Endothelial cell of umbilical vein (primary cell): ENCODE data around the gene TAF10. TPM values are rescaled to one million over a fixed set of nuclear protein-coding genes. Genes with fewer than 3 reads are reported as not detected.

ENCODE experiments used
- BruUV-seq: library from RNA; stranded (reverse); fragments of 400-500 nt; replicated peaks from 2 replicates; lab custom pipeline; 2021; lab: Mats Ljungman, UMichigan
- CTCF ChIA-PET: fragments of 300-600, 350-600 bp; sonication (Branson Sonifier 250); formaldehyde crosslinking; loops from one replicate; lab custom pipeline; 2021; ENCODE audit warnings: antibody characterized with exemption, inconsistent platforms; lab: Charles Lee
- POLR2A ChIA-PET: fragments of 300-600, 350-600 bp; sonication (Branson Sonifier 250); formaldehyde crosslinking; loops from one replicate; lab custom pipeline; 2021; ENCODE audit warnings: antibody characterized with exemption, inconsistent platforms; lab: Charles Lee
- DNase-seq: peaks from one replicate; pipeline ENCODE4 v3.0.0-alpha.2; 2011; ENCODE audit warnings: low read depth, low spot score
- FAIRE-seq: peaks from 2 replicates; lab custom pipeline; 2011; peaks lifted over from hg19 to GRCh38; lab: Jason Lieb, UNC
- H2AFZ ChIP-seq: 2 replicates; pipeline ENCODE4 v1.6.0; 2012; ENCODE audit warnings: low read depth, low read length, control low read depth, inconsistent platforms
- H3K27ac ChIP-seq: 2 replicates; pipeline ENCODE4 v1.5.1; 2011; ENCODE audit warnings: low read depth, mild to moderate bottlenecking, control low read depth, low read length, moderate library complexity; ENCODE audit not compliant: insufficient read depth
- H3K27me3 ChIP-seq, 2 experiments: 2 replicates each; pipeline versions ENCODE4 v1.6.0 to v1.6.1; 2011; ENCODE audit warnings: low read length in 2 of 2, mixed read lengths in 1 of 2; ENCODE audit not compliant: control insufficient read depth in 2 of 2, insufficient read depth in 2 of 2
- H3K36me3 ChIP-seq, 2 experiments: 2 replicates in 1 of 2; 3 replicates in 1 of 2; pipeline ENCODE4 v1.5.1; 2011; ENCODE audit warnings: low read length in 2 of 2, mild to moderate bottlenecking in 1 of 2, moderate library complexity in 1 of 2; ENCODE audit not compliant: control insufficient read depth in 2 of 2, insufficient read depth in 2 of 2; ENCODE audit errors: extremely low read depth in 1 of 2
- H3K4me1 ChIP-seq: 3 replicates; pipeline ENCODE4 v1.5.1; 2011; ENCODE audit warnings: mild to moderate bottlenecking, low read length; ENCODE audit not compliant: control insufficient read depth, insufficient read depth; ENCODE audit errors: extremely low read depth
- H3K4me2 ChIP-seq: 2 replicates; pipeline ENCODE4 v1.6.1; 2011; ENCODE audit warnings: low read length, control low read depth, mixed read lengths; ENCODE audit not compliant: insufficient read depth
- H3K4me3 ChIP-seq, 3 experiments: fragments of 200-600 bp in 1 of 3; sonication (generic), shearing (Covaris generic) in 1 of 3; replicated peaks in 1 of 3; 2 replicates each; pipeline ENCODE4 v1.5.1; 2011 to 2016; ENCODE audit warnings: control low read depth in 3 of 3, low read length in 3 of 3, mild to moderate bottlenecking in 2 of 3, inconsistent platforms in 1 of 3, low read depth in 1 of 3, moderate library complexity in 1 of 3; ENCODE audit not compliant: insufficient read depth in 1 of 3
- H3K79me2 ChIP-seq: 2 replicates; pipeline ENCODE4 v1.6.0; 2012; ENCODE audit warnings: low read length, inconsistent platforms; ENCODE audit not compliant: control insufficient read depth, insufficient read depth
- H3K9ac ChIP-seq: replicated peaks from 2 replicates; pipeline ENCODE3; 2011; ENCODE audit warnings: low read length, control low read depth; ENCODE audit not compliant: insufficient read depth; ENCODE audit errors: extremely low read depth
- H3K9me1 ChIP-seq: replicated peaks from 3 replicates; pipeline ENCODE4 v1.6.0; 2011; ENCODE audit warnings: mild to moderate bottlenecking, low read length; ENCODE audit not compliant: control insufficient read depth, insufficient read depth; ENCODE audit errors: extremely low read depth
- H3K9me3 ChIP-seq: replicated peaks from 2 replicates; pipeline ENCODE4 v1.5.1; 2012; ENCODE audit warnings: low read length, inconsistent platforms; ENCODE audit not compliant: control insufficient read depth, insufficient read depth
- H4K20me1 ChIP-seq: replicated peaks from 2 replicates; pipeline ENCODE3; 2011; ENCODE audit warnings: mild to moderate bottlenecking, low read length; ENCODE audit not compliant: control insufficient read depth, insufficient read depth; ENCODE audit errors: extremely low read depth
- EZH2 ChIP-seq: IDR thresholded peaks from 2 replicates; pipeline ENCODE4 v1.6.1; 2012; ENCODE audit warnings: borderline replicate concordance, low read depth, mild to moderate bottlenecking, moderate library complexity, low read length, inconsistent platforms; ENCODE audit not compliant: severe bottlenecking
- FOS ChIP-seq: IDR thresholded peaks from 2 replicates; pipeline ENCODE4 v1.6.1; 2011; ENCODE audit warnings: mild to moderate bottlenecking, low read length, moderate library complexity, borderline replicate concordance; ENCODE audit not compliant: insufficient read depth
- GATA2 ChIP-seq: IDR thresholded peaks from 2 replicates; pipeline ENCODE4 v1.7.0; 2011; ENCODE audit warnings: low read depth, mild to moderate bottlenecking, moderate library complexity, mixed read lengths, low read length; ENCODE audit not compliant: insufficient read length, insufficient read depth
- JUN ChIP-seq: IDR thresholded peaks from 2 replicates; pipeline ENCODE4 v1.6.1; 2011; ENCODE audit warnings: borderline replicate concordance, low read depth; ENCODE audit not compliant: insufficient read length, insufficient read depth
- MYC ChIP-seq: IDR thresholded peaks from one replicate; pipeline ENCODE4 v1.6.1; 2011; ENCODE audit warnings: mild to moderate bottlenecking, low read depth, low read length
- POLR2A ChIP-seq: IDR thresholded peaks from 2 replicates; pipeline ENCODE4 v1.6.1; 2012; ENCODE audit warnings: low read depth, mild to moderate bottlenecking, control low read depth, low read length
- POLR2AphosphoS5 ChIP-seq: IDR thresholded peaks from 2 replicates; pipeline ENCODE4 v1.6.1; 2012; ENCODE audit warnings: low read depth, mild to moderate bottlenecking, control low read depth, low read length, moderate library complexity; ENCODE audit not compliant: insufficient read depth
- dilution Hi-C: fragments of 300-500 bp; cut with MboI; formaldehyde crosslinking; loops from one replicate; pipeline ENCODE4 v1.15.0; 2019; ENCODE audit warnings: low sequenced_read_pairs; ENCODE audit not compliant: extremely low pct_ligation_motif_present
- intact Hi-C: fragments of 100-400 bp; cut with micrococcal nuclease; formaldehyde crosslinking; loops from one replicate; pipeline ENCODE4 v1.10.0; 2022
- polyA plus RNA-seq, 4 experiments: library from polyadenylated mRNA; depleted of rRNA in 3 of 4; stranded (reverse) in 3 of 4; unstranded in 1 of 4; fragments of >200 nt; gene quantifications; 2 replicates each; pipeline versions ENCODE4 v1.2.1 to v1.2.3, GENCODE V29; 2011 to 2012; ENCODE audit warnings: missing spikeins in 1 of 4
- total RNA-seq: library from RNA; stranded (reverse); gene quantifications from 2 replicates; pipeline ENCODE4 v1.2.3, GENCODE V29; 2021
- TF ChIP-seq, protein P1 (sequence below): IDR thresholded peaks from 2 replicates; pipeline ENCODE4 v1.6.1; 2011; ENCODE audit not compliant: insufficient read depth, insufficient read length
- TF ChIP-seq, protein P2 (sequence below), 2 donors: IDR thresholded peaks; 1 replicate in 1 of 2; 2 replicates in 1 of 2; pipeline ENCODE4 v1.5.1; 2011; ENCODE audit warnings: low read length in 2 of 2, mild to moderate bottlenecking in 2 of 2, moderate library complexity in 2 of 2, control low read depth in 1 of 2, inconsistent platforms in 1 of 2, low read depth in 1 of 2; ENCODE audit not compliant: insufficient read depth in 1 of 2; ENCODE audit errors: extremely low read depth in 1 of 2

The TAF10 gene
- total and polyA plus RNA-seq, 2 donors (not counting 3 experiments of a cell fraction or from before 2014, with no cell fraction given), result 86.2 to 149 TPM

DNA sequence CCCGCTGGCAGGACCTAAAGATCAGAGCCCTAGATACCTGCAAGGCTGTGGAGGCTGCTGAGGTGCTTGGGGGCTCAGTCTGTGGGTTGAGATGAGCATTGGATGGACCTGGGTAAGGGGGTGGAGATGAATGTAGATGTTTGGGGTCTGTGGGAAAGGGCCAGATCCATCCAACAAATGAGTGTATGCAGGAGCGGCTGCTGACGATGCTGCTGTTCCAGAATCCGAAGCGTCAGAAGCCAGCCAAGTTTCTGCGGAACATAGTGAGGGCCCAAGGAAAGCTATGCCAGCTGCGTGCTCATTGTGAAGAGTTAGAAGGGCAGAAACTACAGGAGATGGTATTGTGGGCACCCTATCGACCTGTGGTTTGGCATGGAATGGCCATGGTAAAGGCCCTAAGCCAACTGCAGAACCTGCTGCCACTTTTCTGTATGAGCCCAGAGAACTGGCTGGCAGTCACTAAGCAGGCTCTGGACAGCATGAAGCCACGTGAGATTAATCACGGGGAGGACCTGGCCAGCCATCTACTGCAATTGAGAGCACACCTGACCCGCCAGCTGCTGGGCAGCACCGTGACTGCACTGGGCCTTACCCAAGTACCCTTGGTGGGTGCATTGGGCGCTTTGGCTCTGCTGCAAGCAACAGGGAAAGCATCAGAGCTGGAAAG lies 45.2 kb downstream of the TAF10 start:
- no TSS peak for BruUV-seq
- Histone ChIP-seq H3K4me2 (no peak overlapping the region), H3K4me1 (peaks cover 6% of the 10 kb centered on the region), H3K27me3 (no peaks in the 10 kb centered on the region), H3K9ac (no peak overlapping the region), H4K20me1 (no peaks in the 10 kb centered on the region), H3K9me1 (no peaks in the 10 kb centered on the region), H3K36me3 (no peaks in the 10 kb centered on the region), H3K27ac (no peak overlapping the region), H3K9me3 (no peaks in the 10 kb centered on the region), H2AFZ (no peak overlapping the region), H3K4me3 (no peak overlapping the region), H3K79me2 (no peaks in the 10 kb centered on the region)
- intact Hi-C loops (no loop called here), dilution Hi-C loops (no loop called here)
- no peak for DNase-seq
- ChIA-PET POLR2A (no interaction called here), CTCF (interaction anchor here (1.5 kb wide), 1 partner anchor 16 kb away, joined by 4 read pairs; no protein-coding TSS in a partner anchor)
- TF ChIP-seq JUN (no peak), FOS (no peak), MYC (no peak), POLR2A (no peak), POLR2AphosphoS5 (no peak), EZH2 (no peak), GATA2 (no peak)
- TF ChIP-seq, protein P1, sequence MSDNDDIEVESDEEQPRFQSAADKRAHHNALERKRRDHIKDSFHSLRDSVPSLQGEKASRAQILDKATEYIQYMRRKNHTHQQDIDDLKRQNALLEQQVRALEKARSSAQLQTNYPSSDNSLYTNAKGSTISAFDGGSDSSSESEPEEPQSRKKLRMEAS, result no peak
- TF ChIP-seq, protein P2, sequence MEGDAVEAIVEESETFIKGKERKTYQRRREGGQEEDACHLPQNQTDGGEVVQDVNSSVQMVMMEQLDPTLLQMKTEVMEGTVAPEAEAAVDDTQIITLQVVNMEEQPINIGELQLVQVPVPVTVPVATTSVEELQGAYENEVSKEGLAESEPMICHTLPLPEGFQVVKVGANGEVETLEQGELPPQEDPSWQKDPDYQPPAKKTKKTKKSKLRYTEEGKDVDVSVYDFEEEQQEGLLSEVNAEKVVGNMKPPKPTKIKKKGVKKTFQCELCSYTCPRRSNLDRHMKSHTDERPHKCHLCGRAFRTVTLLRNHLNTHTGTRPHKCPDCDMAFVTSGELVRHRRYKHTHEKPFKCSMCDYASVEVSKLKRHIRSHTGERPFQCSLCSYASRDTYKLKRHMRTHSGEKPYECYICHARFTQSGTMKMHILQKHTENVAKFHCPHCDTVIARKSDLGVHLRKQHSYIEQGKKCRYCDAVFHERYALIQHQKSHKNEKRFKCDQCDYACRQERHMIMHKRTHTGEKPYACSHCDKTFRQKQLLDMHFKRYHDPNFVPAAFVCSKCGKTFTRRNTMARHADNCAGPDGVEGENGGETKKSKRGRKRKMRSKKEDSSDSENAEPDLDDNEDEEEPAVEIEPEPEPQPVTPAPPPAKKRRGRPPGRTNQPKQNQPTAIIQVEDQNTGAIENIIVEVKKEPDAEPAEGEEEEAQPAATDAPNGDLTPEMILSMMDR (IDR thresholded peaks at IDR 0.05; ENCODE audit: extremely low read depth in 1 of 2, insufficient read depth in 1 of 2, low read depth in 1 of 2, low read length in 2 of 2), result no peak
- no peak for FAIRE-seq
